ENCODE measurements around the gene NLGN2.

NLGN2 gene

GRCh38 chr17:7388856-7389255, 18.8 kb upstream of the NLGN2 start:
- H2AFZ ChIP-seq (ENCODE audit: low read length), result no peak overlapping the region
- no peaks in the 10 kb centered on the region for H3K79me2 ChIP-seq (ENCODE audit: insufficient read depth, low read length)
- no peaks in the 10 kb centered on the region for H3F3A ChIP-seq (ENCODE audit: insufficient read depth, low read length)
- H3K27ac ChIP-seq (ENCODE audit: low read depth, low read length, poor library complexity, severe bottlenecking), result no peak overlapping the region
- H3K36me3 ChIP-seq (ENCODE audit: insufficient read depth, low read length), result peaks cover 4% of the 10 kb centered on the region; the same call in 1 of the 2 replicates
- H3K4me2 ChIP-seq (ENCODE audit: low read length), result no peak overlapping the region
- H3K9me3 ChIP-seq (ENCODE audit: low read length), result no peaks in the 10 kb centered on the region
- no peak for TF ChIP-seq EZH2 (IDR thresholded peaks at IDR 0.05; ENCODE audit: borderline replicate concordance, low read length)
- TF ChIP-seq CTCF (IDR thresholded peaks at IDR 0.05; ENCODE audit: low read length), result no peak
- no peaks in the 10 kb centered on the region for H3K9me2 ChIP-seq (ENCODE audit: low read depth, low read length)
- no peak overlapping the region for H3K4me3 ChIP-seq (ENCODE audit: low read depth, low read length, poor library complexity, severe bottlenecking)
- no peaks in the 10 kb centered on the region for H3K27me3 ChIP-seq (ENCODE audit: insufficient read depth, low read length)
- peaks cover 21% of the 10 kb centered on the region for H3K4me1 ChIP-seq (ENCODE audit: insufficient read depth, low read length, severe bottlenecking)
- no peak overlapping the region for H3K9ac ChIP-seq (ENCODE audit: low read length)
- H4K20me1 ChIP-seq (ENCODE audit: insufficient read depth, low read length), result no peaks in the 10 kb centered on the region

GRCh38 chr17:7389924-7390910, 17.4 kb upstream of the NLGN2 start:
- Histone ChIP-seq H2AFZ (ENCODE audit: low read length) (no peak overlapping the region), H3K36me3 (ENCODE audit: insufficient read depth, low read length) (peaks cover 4% of the 10 kb centered on the region; the same call in 1 of the 2 replicates), H3K4me2 (ENCODE audit: low read length) (no peak overlapping the region), H3K27me3 (ENCODE audit: insufficient read depth, low read length) (no peaks in the 10 kb centered on the region), H3K9me3 (ENCODE audit: low read length) (no peaks in the 10 kb centered on the region), H3K79me2 (ENCODE audit: insufficient read depth, low read length) (no peaks in the 10 kb centered on the region), H3F3A (ENCODE audit: insufficient read depth, low read length) (no peaks in the 10 kb centered on the region), H3K4me3 (ENCODE audit: low read depth, low read length, poor library complexity, severe bottlenecking) (no peak overlapping the region), H3K27ac (ENCODE audit: low read depth, low read length, poor library complexity, severe bottlenecking) (no peak overlapping the region), H3K4me1 (ENCODE audit: insufficient read depth, low read length, severe bottlenecking) (peaks cover 14% of the 10 kb centered on the region), H4K20me1 (ENCODE audit: insufficient read depth, low read length) (no peaks in the 10 kb centered on the region), H3K9ac (ENCODE audit: low read length) (no peak overlapping the region), H3K9me2 (ENCODE audit: low read depth, low read length) (no peaks in the 10 kb centered on the region)
- TF ChIP-seq CTCF (IDR thresholded peaks at IDR 0.05; ENCODE audit: low read length) (no peak), EZH2 (IDR thresholded peaks at IDR 0.05; ENCODE audit: borderline replicate concordance, low read length) (no peak)

- Histone ChIP-seq H3K4me2 (ENCODE audit: low read length) (no peak overlapping the region), H3K36me3 (ENCODE audit: insufficient read depth, low read length) (peaks cover 4% of the 10 kb centered on the region; the same call in 1 of the 2 replicates), H3K9me2 (ENCODE audit: low read depth, low read length) (no peaks in the 10 kb centered on the region), H3K4me3 (ENCODE audit: low read depth, low read length, poor library complexity, severe bottlenecking) (no peak overlapping the region), H2AFZ (ENCODE audit: low read length) (no peak overlapping the region), H4K20me1 (ENCODE audit: insufficient read depth, low read length) (no peaks in the 10 kb centered on the region), H3K9ac (ENCODE audit: low read length) (no peak overlapping the region), H3K79me2 (ENCODE audit: insufficient read depth, low read length) (no peaks in the 10 kb centered on the region), H3K27me3 (ENCODE audit: insufficient read depth, low read length) (no peaks in the 10 kb centered on the region), H3F3A (ENCODE audit: insufficient read depth, low read length) (no peaks in the 10 kb centered on the region), H3K27ac (ENCODE audit: low read depth, low read length, poor library complexity, severe bottlenecking) (no peak overlapping the region), H3K4me1 (ENCODE audit: insufficient read depth, low read length, severe bottlenecking) (peaks cover 15% of the 10 kb centered on the region), H3K9me3 (ENCODE audit: low read length) (no peaks in the 10 kb centered on the region)
- no peak for TF ChIP-seq CTCF (IDR thresholded peaks at IDR 0.05; ENCODE audit: low read length)
- TF ChIP-seq EZH2 (IDR thresholded peaks at IDR 0.05; ENCODE audit: borderline replicate concordance, low read length), result no peak
These were observed 16.3 kb upstream of the NLGN2 start for GRCh38 chr17:7391307-7391706.

All from OCI-LY1 (cell line).